GM10266 (cell line): ENCODE data around the gene CFAP100.

ENCODE experiments used
- DNase-seq: peaks from one replicate; pipeline ENCODE4 v3.0.0; 2012; ENCODE audit errors: extremely low spot score
- TF ChIP-seq, protein P1 (sequence below): IDR thresholded peaks from 2 replicates; pipeline ENCODE4 v1.5.1; 2012; ENCODE audit warnings: mild to moderate bottlenecking, low read depth; ENCODE audit not compliant: control insufficient read depth, insufficient read depth; ENCODE audit errors: missing control alignments

CFAP100 gene

DNA sequence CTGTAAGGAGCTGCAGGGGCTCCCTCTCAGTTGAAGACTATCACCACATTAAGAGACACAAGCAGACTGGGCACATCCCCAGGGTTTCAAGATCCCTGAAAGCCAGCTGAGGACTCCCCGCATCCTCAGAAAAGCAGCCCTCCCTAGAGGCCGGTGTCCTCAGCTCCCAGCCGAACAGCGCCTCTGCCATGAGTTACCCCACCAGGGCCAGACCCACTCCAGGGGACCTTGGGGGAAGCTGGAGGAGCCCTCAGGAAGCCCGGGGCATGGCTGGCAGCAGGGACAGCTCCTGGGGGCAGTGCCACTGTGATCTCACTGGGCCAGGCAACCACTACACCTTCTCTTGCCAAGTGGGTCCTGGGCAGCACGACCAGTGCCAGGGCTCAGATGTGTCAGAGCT is 45.6 kb upstream of the CFAP100 start:
- TF ChIP-seq, protein P1, sequence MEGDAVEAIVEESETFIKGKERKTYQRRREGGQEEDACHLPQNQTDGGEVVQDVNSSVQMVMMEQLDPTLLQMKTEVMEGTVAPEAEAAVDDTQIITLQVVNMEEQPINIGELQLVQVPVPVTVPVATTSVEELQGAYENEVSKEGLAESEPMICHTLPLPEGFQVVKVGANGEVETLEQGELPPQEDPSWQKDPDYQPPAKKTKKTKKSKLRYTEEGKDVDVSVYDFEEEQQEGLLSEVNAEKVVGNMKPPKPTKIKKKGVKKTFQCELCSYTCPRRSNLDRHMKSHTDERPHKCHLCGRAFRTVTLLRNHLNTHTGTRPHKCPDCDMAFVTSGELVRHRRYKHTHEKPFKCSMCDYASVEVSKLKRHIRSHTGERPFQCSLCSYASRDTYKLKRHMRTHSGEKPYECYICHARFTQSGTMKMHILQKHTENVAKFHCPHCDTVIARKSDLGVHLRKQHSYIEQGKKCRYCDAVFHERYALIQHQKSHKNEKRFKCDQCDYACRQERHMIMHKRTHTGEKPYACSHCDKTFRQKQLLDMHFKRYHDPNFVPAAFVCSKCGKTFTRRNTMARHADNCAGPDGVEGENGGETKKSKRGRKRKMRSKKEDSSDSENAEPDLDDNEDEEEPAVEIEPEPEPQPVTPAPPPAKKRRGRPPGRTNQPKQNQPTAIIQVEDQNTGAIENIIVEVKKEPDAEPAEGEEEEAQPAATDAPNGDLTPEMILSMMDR: no peak

DNA sequence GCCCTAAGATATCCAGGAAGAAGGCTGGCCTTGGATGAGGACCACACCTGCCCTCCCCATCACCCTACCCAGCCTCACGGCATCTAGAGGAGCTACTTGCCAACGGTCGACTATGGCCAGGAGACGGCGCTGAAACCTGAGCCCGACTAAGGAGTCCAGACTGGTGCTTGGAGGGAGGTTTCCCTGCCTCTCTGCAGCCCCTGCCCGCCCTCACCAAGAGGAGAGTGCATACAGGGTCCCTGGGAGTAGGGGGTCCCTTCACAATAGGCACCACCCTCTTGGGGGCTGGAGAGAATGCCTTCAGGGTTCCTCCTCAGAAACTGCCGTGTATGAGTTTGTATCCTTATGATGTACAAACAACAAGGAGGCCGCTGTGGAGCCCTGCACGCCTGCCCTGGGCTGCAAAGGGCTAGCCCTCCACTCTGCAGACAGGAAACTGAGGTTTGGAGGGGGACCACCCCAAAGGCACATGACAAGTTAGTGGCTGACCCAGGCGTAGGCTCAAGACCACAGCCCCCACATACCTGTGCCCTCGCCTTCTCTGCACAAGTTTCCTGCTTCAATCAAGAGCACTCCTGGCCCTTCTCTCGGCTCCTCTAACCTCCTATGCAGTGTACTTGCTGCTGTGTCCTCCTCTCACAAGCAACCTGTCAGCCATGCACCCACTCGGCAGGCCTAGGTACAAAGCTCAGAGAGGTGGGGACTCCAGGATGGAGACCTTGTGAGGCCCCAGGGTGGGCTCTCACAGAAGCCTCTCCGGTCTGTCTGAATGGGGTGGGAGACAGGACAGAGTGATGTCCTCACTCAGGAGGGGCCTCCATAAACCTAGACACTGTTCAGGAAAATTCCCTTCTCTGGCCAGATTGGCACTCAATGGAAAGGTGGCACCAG is 44.9 kb upstream of the CFAP100 start:
- TF ChIP-seq, protein P1: no peak

More for the DNA sequence above, 45.6 kb upstream of the CFAP100 start:
- DNase-seq: no peak

DNA sequence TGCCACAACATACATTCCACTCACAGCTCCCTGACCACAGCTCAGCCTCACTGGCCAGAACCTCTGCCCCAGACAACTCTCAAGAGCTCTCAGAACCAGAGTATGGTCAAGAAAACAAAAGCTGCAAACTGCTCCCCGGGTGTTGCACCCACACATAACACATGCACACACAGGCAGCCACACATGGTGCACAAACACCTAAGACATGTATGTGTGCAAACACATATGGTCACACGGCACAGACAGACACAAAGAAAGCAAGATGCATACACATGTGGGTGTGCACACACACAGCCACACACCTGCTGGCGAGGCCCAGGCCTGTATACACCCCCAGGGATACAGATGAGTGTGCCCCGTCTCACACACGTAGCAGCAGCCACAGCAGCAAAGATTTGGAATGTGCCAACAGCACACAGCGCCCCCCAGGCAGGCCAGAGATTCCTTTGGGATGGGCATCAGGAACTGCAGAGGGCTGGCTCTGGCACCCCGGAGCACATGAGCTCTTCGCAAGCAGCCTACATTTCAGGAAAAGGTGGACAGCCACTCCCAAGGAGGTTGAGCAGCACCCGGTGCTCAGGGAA is 44.1 kb upstream of the CFAP100 start:
- TF ChIP-seq, protein P1: no peak
- DNase-seq: no peak

More for the DNA sequence above, 44.9 kb upstream of the CFAP100 start:
- DNase-seq: no peak

DNA sequence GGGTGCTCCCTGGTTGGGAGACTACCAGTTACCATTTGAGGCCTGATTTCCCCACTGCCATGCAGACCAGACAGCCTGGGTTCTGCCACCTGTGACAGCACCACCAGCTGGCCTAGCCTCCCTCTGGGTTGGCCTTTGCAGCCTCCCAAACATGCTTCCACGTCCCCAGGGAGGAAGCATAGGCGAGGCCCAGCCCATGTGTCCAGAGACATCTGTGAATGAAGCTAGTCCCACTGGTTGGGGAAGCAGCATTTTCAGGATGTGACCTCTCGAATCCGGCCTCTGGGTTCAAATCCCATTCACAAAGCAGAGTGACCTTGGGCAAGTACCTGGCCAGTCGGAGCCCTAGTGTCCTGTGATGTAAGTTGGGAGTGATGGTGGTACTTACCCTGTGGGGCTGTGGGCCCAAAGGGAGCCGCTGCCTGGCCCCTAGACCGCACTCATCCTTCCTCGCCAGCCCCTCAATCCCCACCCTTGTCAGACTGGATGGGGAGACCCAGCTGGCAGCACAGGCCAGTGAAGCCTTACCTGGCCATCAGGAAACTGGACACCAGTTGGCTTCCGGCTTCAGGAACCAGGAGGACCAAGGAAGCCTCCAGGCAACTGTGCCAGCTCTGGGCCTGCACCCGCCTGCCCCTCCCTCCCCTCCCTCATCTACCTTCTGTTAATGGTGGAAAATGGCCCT is 43.5 kb upstream of the CFAP100 start:
- TF ChIP-seq, protein P1: no peak
- no peak for DNase-seq

DNA sequence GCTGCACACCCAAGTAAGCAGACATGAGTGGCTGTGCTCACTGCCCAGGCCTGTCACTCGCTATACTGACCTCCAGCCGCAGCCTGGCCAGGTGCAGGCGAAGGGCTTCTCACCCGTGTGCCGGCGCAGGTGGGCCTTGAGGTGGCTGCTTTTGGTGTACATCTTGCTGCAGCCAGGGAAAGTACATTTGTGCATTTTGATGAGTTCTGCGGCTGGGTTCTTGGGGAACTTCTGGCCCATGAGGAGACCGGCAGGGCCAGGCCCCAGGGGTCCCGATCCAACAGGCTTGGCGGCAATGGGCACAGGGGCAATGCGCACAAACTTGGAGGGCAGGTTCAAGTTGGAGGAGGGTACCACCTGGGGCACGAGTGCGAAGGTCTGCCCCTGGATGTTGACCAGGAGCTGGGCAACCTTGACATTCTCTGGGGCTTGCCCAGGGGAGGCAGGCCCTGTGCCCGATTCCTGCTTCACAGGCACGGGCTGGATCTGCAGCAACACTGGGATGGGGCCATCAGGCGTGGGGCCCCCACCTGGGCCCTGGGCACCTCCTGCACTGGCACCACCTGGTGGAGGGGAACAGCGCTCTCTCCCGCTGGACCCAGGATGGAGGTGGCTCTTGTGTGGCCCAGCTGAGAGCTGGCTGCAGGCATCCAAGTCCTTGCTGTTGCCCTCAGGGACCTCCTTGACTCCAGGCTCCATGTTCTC is 42.8 kb upstream of the CFAP100 start:
- TF ChIP-seq, protein P1: no peak
- no peak for DNase-seq

DNA sequence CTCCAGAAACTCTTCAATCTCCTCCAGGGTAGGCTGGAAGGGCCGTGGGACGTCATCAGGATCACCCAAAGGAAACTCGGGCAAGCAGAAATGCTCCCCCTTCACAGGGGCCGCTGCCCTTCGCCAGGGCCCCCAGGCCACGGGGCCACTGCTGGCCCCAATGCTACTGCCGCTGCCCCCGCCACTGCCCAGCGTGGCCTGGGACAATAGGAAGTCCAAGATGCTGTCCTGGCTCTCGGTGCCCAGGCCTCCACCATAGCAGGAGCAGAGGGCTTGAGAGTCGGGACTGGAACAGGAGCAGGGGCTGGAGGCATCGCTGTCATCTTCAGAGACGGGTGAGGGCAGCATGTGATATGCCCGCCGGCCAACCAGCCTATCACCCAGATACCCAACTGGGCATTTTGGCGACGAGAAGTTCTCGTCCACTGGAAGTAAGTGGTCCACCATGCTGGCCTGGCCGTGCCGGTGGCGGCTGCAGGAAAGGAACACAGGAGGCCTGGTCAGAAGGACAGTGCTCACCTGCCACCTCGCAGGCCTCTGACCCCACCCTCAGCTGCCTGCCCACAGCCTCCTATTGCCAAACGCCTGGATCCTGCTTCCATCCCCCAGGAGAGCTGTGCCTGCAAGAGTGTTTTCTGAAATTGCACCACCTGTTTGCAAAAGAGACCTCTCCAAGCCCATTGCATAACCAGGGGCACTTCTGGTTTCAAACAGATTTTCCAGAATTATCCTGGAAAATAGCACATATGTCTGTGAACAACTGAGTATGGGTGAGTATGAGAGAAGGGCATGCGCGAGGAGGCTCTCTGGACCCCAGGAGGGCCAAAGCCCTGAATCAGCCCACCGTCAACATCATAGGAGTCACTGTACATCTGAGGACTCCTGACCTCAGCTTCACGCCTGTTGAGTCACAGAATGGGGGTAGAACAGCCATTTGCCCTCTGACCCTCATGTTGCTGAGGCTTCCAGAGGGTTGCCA is 41.9 kb upstream of the CFAP100 start:
- TF ChIP-seq, protein P1: no peak
- DNase-seq: no peak
